GM21619 (cell line): ENCODE data around the gene IPP.
"Not testable (repeated sequence)": the region's sequence is repeated elsewhere in the genome, so short reads cannot be mapped to it uniquely, and the experiment has no call there.

Experiments
- ATAC-seq: cut with Tn5 transposase; IDR thresholded peaks from one replicate; pipeline ENCODE4 v1.9.1; 2021; ENCODE audit not compliant: unreplicated experiment

The IPP gene

DNA sequence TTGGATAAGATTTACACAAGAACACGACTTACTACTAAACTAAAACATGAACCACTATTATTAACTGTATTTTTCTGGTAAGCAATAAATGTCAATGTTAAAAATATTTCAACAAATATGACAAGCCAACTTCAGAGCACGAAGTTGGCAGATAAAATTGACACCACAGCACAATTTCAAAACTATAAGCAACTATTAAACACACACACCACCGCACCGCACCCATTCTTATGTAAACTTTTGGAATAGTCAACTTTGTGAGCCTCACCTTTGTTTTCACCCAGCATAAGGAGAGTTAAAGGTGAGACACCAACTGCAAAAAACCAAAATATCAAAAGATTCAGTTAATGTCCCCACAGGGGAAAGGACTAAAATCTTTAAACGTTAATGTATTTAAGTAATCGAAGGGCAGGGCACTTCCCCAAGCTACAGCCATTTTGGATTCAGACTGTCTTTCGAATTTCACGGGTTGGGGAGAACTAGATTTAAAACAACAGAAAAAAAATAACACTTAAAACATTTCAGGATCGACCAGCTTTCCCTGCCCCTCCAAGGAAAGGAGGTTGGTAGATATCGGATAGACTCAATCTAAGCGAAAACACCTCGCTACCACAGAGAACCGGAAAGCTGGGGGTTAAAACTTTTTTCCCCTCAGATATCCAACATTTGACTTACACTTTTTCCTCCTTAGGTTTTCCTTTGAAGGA, 65.0 kb downstream of the IPP start:
- no peak for ATAC-seq

DNA sequence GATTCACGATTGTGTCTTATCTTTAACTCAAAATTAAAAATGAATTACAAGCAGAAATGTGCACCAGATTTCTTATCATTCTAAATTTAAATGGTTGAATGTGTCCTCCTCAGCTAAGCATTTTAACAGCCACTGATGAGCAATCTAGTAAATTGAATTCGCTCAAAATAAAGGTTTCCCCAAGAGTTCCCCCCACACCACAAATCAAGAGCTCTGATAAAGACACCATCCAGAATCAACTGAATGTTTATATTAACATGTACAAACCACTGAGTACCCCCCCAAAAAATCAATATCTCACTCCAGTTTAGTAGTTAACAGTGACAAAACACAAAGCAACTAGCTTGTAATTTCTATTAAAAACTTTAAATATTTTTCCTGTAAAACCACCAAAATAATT, 66.1 kb downstream of the IPP start:
- ATAC-seq = no peak

DNA sequence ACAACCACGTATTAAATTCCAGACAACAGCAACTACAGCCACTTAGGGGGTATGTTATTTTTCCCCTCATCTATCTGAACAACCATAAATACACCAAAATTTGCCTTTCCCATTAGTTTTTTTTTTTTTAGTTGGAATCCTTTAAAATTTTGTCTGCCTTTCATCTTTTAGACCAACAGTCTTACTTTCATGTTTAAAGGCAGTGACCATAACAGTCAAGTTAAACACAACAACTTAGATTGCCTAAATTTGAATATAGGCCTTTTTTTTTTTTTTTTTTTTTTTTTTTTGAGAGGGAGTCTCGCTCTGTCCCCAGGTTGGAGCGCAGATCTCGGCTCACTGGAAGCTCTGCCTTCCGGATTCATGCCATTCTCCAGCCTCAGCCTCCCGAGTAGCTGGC, 67.5 kb downstream of the IPP start:
- no peak for ATAC-seq

DNA sequence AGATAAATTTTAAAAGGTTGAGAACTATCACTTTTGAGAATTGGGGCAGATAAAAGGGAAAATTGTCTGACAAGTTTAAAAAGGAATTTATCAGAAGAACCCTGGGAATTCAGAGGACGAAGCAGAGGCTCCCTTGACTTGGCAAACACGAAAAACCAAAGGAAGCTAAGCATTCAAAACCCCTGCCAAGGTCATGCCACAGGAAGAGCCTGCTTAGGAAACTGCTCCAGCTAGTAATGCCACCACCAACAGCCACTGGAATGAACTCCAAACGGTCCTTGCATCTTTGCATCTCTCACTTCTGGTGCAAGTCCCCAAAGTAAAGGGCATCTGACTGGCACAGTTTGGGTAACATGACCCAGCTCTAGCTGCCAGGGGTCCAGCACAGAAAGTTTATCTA, 71.3 kb downstream of the IPP start:
- no peak for ATAC-seq

DNA sequence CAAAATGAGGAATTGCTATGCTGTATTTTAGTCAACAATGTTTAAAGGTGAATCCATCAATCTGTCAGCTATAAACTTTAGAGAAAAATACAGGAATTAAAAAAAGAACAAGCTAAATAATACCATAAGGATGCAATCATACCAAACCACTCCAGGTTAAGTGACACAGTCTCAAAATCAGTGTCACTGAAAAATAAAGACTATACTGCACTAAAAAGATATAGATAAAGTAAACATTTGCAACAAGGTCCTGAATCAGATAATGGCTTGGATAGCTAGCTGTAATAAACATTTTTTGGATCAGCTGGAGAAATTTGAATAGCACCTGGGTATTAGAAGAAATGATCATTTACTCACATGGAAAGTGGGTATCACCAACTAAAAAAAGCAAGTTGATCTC, 72.0 kb downstream of the IPP start:
- ATAC-seq = no peak

DNA sequence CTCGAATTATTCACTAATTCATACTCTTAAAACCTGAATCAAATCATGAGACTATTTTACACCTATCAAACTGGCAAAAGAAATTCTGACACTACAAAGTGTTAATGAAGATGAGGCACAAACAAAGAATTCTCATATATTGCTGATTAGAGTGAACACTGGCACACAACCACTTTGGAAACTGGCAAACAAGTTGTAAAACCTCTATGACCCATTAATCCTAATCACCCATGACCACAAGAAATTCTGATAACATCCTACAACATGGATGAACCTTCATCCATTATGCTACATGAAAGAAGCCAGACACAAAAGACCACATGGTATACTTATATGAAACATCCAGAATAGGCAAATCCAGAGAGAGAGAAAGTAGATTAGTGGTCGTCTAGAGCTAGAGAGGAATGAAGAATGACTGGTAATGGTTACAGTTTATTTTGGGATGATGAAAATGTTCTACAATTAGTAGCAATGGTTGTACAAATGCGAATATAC, 72.7 kb downstream of the IPP start:
- no peak for ATAC-seq

DNA sequence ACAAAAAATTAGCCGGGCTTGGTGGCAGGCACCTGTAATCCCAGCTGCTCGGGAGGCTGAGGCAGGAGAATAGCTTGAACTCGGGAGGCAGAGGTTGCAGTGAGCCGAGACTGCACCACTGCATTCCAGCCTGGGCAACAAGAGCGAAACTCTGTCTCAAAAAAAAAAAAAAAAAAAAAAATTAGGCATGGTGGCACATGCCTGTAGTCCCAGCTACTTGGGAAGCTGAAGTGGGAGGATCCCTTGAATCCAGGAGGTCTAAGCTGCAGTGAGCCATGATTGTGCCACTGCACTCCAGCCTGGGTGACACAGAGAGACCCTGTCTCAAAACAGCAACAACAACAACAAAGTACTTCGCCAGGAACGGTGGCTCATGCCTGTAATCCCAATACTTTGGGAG, 73.9 kb downstream of the IPP start:
- ATAC-seq = not testable (repeated sequence)

DNA sequence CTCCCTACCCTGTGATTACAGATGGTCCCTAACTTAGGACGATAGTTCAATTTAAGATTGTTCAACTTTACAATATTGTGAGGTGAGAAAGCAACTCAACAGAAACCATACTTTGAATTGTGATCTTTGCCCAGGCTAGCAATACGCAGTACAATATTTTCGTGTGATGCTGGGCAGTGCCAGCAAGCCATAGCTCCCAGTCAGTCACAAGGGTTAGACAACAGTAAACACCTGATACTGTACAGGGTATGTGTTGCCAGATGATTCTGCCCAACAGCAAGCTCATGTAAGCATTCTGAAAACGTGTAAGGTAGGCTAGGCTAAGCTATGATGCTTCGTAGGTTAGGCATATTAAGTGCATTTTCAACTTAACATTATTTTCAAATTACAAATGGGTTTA, 76.0 kb downstream of the IPP start:
- ATAC-seq = no peak

DNA sequence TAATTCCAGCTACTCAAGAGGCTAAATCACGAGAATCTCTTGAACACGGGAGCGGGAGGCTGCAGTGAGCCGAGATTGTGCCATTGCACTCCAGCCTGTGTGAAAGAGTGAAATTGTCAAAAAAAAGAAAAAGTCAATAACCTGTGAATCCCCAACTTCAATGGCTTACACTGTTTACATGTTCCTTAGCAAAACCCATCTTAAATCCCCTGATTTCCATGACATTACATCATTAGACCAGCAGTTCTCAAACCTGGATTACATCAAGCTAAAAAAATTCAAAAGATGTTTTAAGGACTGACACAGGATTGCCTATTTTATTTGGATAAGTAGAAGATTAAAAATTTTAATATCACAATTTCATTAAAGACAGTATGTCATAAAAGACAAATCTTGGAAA, 76.5 kb downstream of the IPP start:
- no peak for ATAC-seq

DNA sequence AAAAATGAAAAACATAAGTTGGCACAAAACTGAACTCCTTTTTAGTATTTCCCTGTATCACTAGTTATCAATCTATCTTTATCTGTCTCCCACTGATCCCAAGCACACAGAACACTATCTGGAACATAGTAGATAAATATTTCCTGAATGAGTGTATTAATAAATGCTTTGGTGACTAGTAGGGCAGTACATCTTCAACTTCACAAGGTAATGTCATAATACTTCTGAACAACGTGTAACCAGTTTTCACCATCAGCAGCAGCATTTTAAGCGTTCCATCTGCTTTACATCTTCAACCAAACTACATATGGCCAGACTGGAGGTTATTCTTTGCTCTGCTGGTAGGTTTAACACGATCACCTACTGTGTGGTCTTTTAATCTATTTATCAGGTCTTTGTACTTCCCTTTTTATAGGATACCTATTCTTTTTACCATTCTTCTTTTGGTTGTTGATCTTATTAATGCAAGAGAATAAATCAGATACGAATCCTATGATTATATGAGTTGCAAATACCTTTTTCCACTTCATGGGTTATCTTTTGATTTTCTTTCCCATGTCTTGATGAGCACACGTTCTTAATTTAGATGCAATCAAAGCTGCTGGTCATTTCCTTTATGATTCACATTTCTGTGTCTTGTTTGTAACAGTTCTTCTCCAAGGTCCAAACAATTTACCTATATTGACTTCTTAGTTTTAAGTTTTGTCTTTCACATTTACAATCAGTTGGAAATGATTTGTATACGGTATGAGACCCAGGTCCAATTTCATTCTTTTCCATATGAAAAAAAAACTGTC, 80.4 kb downstream of the IPP start:
- no peak for ATAC-seq

DNA sequence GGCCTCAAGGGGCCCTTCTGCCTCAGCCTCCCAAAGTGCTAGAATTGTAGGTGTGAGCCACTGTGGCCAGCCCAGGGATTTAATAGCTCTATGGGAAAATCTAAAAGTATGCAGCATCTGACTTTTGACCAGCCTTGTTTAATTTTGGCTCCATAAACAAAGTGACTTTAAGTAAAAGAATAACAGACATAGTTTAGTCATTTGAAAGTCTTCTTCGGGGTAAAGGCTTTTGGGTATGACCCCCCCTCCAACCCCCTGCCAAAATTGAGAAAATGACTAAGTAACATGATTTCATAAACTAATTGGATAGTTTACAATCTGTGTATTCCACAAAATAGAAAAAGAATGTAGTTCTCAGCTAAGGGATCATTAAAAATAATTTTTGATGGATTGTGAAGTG, 81.1 kb downstream of the IPP start:
- ATAC-seq = no peak

DNA sequence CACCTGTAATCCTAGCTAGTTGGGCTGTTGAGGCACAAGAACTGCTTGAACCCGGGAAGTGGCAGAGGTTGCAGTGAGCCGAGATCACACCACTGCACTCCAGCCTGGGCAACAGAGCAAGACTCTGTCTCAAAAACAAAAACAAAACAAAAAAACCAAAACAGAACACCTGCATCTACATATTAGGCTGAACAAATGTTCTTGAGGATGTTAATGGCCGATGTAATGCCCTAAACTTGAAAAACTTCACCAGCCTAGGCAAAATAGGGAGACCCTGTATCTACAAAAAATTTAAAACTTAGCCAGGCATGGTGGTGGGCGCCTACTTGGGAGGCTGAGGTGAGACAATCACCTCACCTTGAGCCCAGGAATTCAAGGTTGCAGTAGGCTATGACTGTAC, 81.9 kb downstream of the IPP start:
- no peak for ATAC-seq

DNA sequence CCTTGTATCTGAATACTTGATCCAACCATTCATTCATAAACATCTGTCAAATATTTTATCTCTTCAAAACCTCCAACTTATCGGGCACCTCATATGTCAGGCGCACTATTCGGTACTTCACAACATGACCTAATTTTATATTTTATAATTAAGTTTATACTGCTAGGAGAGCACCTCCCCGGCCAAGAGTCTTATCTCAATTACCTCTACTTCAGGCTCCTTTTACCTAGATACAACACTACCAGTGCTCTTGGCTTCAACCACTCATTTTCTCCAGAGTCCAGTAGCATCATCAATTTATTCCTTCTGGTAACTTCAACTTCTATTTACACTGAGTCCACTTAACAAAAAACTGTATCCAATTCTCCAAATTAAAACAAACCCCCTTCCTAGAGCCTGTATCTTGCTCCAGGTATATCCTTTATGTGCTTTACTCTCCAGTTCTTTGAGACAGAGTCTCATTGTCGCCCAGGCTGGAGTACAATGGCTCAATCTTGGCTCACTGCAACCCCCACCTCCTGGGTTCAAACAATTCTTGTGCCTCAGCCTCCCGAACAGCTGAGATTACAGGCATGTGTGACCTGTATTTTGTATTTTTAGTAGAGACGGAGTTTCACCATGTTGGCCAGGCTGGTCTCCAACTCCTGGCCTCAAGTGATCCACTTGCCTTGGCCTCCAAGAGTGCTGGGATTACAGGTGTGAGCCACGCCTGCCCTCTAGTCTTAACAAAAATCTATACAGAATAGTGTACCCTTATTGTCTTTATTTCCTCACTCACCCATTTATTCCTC, 82.9 kb downstream of the IPP start:
- no peak for ATAC-seq

DNA sequence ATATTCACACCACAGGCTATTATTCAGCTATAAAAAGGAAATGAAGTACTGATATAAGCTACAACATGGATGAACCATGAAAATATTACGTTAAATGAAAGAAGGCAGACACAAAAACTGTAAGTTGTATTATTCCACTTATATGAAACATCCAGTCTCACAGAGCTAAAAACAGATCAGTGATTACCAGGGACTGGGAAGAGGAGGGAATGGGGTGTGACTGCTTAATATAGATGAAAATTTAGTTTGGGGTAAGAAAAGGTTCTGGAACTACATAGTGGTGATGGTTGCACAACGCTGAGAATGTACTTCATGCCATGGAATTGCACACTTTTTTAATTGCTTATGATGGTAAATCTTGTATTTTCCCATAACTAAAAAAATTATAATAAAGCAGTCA, 83.6 kb downstream of the IPP start:
- ATAC-seq = no peak

DNA sequence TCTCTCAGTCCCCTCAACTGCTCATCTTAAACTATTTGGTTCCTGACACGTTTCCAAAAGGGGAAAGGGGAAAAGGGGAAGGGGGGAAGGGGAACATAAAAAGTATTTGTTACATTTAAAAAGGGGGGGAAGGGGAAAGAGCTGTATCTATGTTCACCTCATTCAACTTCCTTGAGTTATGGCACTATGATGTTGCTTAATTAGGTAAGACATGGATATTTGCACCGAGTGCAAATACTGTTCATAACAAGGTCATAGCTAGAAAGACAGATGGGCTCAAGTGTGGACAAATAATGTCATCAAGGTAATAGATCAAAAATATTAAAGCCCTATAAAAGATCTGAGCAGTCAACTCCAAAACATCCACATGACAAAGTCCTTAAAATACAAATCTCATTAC, 90.1 kb downstream of the IPP start:
- ATAC-seq = no peak

DNA sequence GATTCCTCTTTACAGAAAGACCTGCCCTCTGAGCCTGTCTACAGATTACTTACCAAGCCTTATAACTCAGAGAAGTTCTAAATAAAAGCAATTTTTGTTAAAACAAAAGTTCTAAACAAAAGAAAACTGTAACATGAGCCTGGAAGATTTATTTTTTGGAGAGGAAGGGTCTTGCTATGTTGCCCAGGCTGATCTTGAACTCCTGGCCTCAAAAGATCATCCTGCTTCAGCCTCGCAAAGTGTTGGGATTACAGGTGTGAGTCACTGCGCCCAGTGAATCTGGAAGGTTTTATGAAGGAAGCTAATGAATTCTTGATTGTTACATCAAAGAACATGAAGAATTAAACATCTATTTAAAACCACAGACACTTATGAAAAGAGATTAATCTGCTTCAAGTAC, 91.2 kb downstream of the IPP start:
- ATAC-seq = no peak

DNA sequence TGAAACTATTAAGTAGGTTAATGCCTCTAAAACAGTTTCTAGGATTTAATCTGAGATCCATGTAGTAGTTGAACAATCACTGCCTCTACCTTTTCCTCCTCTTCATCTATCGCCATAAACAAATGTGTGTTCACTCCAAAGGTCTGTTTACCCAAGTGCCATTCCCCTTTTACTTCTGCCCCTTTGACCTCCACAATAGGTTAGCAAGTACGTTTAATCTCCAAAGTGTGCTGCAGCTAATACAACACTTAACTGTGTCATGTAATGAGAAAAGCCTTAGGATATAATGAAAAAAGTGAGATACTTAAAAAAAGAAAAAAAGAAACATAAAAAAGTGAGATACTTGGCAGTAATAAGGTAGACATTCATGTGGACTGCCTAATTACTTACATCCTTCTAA, 92.3 kb downstream of the IPP start:
- no peak for ATAC-seq

DNA sequence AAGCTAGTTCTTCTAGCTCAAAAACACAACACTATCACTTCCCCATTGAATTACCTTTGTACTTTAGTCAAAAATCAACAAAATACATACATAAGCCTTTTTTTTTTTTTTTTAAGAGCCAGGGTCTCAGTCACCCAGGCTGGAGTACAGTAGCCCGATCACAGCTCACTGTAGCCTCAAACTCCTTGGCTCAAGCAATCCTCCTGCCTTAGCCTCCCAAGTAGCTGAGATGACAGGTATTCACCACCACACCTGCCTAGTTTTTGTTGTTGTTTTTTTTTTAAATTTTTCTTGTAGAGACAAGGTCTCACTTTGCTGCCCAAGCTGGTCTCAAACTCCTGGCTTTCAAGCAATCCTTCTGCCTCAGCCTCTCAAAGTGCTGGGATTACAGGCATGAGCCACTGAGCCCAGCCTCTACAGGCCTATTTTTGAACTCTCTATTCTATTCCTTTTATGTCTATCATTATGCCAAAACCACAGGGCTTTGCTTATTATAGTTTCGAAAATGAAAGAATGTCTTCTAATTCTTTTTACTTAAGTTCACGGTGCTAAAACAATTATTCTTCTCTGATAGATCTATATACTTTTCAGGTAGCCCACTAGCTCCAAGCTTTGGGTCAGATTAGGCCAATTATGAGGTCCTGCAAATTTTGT, 93.8 kb downstream of the IPP start:
- no peak for ATAC-seq

DNA sequence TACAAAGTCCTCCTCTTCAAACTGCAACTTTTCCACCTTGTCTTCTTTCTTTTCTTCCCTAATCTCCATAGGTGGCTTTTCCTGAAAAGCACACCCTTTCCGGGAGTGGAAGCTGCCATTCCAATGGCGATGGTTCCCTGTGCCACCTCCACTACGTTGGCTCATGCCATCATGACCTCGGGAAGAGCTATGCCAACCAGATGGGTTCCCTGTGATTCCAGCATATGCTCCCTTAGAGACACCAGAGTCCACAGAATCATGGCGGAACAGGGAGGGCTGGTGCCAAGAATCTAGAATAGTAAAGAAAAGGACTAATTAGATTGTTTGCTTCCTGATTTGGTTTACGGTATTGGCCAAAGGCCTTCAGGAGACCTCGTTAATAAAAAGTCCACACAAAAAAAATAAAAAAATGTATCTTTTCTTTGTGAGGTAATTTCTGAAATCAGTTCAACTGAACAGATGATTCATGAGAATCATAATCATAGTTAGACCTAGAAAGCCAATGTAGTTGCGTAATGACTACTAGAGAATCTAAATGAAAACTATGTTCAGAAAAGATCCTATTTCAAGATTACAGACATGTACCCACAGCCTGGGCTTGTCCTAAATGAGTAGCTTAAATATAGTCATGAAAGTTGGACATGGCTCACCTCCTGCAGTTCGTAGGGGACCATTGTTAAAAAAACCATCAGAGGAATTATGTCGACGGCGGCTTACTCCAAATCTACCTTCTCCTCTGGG, 95.7 kb downstream of the IPP start:
- ATAC-seq = no peak
